OCI-LY7 (cell line): ENCODE measurements around the gene CLCN4.

Experiments used
- EZH2phosphoT487 ChIP-seq: fragments of 200-600 bp; sonication (generic); IDR thresholded peaks from 2 replicates; pipeline ENCODE4 v1.6.1; 2018; ENCODE audit warnings: low read depth, borderline replicate concordance, mild to moderate bottlenecking, mixed run types, antibody characterized with exemption, low read length, moderate library complexity, mixed read lengths
- TF ChIP-seq, protein P1 (sequence below): fragments of 200-600 bp; sonication (generic); conservative IDR thresholded peaks from 2 replicates; pipeline ENCODE4 v1.5.1; 2014; ENCODE audit warnings: mild to moderate bottlenecking, antibody characterized with exemption, low read length, moderate library complexity, mixed read lengths

DNA sequence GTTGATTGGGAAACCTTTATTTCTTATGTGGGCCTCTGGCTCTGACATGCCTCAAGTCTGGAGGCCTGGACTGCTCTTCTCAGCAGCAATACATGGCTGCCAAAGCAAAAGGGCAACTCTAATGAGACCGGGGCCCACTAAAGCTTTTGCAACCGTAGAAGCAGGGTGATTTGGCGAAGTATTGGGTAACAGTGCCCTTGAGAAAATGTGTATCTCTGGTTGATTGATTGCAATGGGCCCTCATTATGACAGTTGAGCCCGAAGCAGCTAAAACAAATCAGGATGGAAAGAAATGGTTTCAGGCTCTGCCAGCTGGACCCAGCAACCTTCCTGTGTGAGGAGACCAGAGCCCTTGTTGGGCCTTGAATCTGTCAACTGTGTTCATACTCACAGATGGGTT is 73.4 kb downstream of the CLCN4 start:
- TF ChIP-seq, protein P1, sequence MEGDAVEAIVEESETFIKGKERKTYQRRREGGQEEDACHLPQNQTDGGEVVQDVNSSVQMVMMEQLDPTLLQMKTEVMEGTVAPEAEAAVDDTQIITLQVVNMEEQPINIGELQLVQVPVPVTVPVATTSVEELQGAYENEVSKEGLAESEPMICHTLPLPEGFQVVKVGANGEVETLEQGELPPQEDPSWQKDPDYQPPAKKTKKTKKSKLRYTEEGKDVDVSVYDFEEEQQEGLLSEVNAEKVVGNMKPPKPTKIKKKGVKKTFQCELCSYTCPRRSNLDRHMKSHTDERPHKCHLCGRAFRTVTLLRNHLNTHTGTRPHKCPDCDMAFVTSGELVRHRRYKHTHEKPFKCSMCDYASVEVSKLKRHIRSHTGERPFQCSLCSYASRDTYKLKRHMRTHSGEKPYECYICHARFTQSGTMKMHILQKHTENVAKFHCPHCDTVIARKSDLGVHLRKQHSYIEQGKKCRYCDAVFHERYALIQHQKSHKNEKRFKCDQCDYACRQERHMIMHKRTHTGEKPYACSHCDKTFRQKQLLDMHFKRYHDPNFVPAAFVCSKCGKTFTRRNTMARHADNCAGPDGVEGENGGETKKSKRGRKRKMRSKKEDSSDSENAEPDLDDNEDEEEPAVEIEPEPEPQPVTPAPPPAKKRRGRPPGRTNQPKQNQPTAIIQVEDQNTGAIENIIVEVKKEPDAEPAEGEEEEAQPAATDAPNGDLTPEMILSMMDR: no peak
- TF ChIP-seq EZH2phosphoT487: no peak
